Liver (tissue), 3 donors: ENCODE data around the gene PROZ.

Source experiments
- CTCF ChIP-seq: fragments of 150-350 bp; IDR thresholded peaks from 2 replicates; pipeline ENCODE4 v1.5.1; 2017; ENCODE audit warnings: improper control_type of control experiment, low read depth, low read length; ENCODE audit not compliant: missing input control
- EGR1 ChIP-seq, 2 donors: IDR thresholded peaks; 2 replicates each; pipeline ENCODE4 v1.6.1; 2016 to 2018; ENCODE audit warnings: antibody characterized with exemption in 2 of 2, low read depth in 2 of 2
- FOXA1 ChIP-seq: IDR thresholded peaks from 2 replicates; pipeline ENCODE4 v1.6.1; 2016; ENCODE audit warnings: antibody characterized with exemption
- GABPA ChIP-seq, 2 donors: IDR thresholded peaks in 1 of 2; conservative IDR thresholded peaks in 1 of 2; 2 replicates each; pipeline ENCODE4 v1.6.1; 2016; ENCODE audit warnings: antibody characterized with exemption in 2 of 2, mild to moderate bottlenecking in 1 of 2, moderate library complexity in 1 of 2
- HNF4G ChIP-seq: IDR thresholded peaks from 2 replicates; pipeline ENCODE4 v1.6.1; 2016; ENCODE audit warnings: antibody characterized with exemption
- SP1 ChIP-seq: IDR thresholded peaks from 2 replicates; pipeline ENCODE4 v1.6.1; 2018; ENCODE audit warnings: antibody characterized with exemption, mild to moderate bottlenecking
- TF ChIP-seq, protein P1 (sequence below): IDR thresholded peaks from 2 replicates; pipeline ENCODE4 v1.6.1; 2016; ENCODE audit warnings: antibody characterized with exemption, mild to moderate bottlenecking
- TF ChIP-seq, protein P2 (sequence below): IDR thresholded peaks from 2 replicates; pipeline ENCODE4 v1.6.1; 2016; ENCODE audit warnings: antibody characterized with exemption
- donor health status: healthy.
- donor health status: healthy.

- no peak for TF ChIP-seq EGR1 (IDR thresholded peaks at IDR 0.05; ENCODE audit: low read depth in 2 of 2)
- TF ChIP-seq SP1, result no peak
- no peak for TF ChIP-seq CTCF
- TF ChIP-seq, protein P1, sequence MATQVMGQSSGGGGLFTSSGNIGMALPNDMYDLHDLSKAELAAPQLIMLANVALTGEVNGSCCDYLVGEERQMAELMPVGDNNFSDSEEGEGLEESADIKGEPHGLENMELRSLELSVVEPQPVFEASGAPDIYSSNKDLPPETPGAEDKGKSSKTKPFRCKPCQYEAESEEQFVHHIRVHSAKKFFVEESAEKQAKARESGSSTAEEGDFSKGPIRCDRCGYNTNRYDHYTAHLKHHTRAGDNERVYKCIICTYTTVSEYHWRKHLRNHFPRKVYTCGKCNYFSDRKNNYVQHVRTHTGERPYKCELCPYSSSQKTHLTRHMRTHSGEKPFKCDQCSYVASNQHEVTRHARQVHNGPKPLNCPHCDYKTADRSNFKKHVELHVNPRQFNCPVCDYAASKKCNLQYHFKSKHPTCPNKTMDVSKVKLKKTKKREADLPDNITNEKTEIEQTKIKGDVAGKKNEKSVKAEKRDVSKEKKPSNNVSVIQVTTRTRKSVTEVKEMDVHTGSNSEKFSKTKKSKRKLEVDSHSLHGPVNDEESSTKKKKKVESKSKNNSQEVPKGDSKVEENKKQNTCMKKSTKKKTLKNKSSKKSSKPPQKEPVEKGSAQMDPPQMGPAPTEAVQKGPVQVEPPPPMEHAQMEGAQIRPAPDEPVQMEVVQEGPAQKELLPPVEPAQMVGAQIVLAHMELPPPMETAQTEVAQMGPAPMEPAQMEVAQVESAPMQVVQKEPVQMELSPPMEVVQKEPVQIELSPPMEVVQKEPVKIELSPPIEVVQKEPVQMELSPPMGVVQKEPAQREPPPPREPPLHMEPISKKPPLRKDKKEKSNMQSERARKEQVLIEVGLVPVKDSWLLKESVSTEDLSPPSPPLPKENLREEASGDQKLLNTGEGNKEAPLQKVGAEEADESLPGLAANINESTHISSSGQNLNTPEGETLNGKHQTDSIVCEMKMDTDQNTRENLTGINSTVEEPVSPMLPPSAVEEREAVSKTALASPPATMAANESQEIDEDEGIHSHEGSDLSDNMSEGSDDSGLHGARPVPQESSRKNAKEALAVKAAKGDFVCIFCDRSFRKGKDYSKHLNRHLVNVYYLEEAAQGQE, result no peak
- TF ChIP-seq GABPA (IDR thresholded peaks at IDR 0.05 in 1 of 2, conservative IDR thresholded peaks at IDR 0.05 in 1 of 2), result no peak
- TF ChIP-seq HNF4G, result no peak
- no peak for TF ChIP-seq FOXA1
- TF ChIP-seq, protein P2, sequence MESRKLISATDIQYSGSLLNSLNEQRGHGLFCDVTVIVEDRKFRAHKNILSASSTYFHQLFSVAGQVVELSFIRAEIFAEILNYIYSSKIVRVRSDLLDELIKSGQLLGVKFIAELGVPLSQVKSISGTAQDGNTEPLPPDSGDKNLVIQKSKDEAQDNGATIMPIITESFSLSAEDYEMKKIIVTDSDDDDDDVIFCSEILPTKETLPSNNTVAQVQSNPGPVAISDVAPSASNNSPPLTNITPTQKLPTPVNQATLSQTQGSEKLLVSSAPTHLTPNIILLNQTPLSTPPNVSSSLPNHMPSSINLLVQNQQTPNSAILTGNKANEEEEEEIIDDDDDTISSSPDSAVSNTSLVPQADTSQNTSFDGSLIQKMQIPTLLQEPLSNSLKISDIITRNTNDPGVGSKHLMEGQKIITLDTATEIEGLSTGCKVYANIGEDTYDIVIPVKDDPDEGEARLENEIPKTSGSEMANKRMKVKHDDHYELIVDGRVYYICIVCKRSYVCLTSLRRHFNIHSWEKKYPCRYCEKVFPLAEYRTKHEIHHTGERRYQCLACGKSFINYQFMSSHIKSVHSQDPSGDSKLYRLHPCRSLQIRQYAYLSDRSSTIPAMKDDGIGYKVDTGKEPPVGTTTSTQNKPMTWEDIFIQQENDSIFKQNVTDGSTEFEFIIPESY, result no peak
Observed at GRCh38 chr13:113119822-113120189, 38.6 kb upstream of the PROZ start.
